Fibroblast of lung (primary cell): ENCODE results near the gene ATP5MK. TPM values are rescaled to one million over a fixed set of nuclear protein-coding genes. Genes with fewer than 3 reads are reported as not detected.

Experiments used
- DNase-seq, 2 donors: peaks; one replicate each; pipeline versions ENCODE4 v3.0.0 to v3.0.0-alpha.2; 2010; ENCODE audit warnings: low read depth in 2 of 2
- H2AFZ ChIP-seq: 2 replicates; pipeline ENCODE4 v1.5.1; 2012; ENCODE audit warnings: low read length, control low read depth, inconsistent platforms
- H3K27ac ChIP-seq: 2 replicates; pipeline ENCODE4 v1.5.1; 2011; ENCODE audit warnings: low read length, control low read depth; ENCODE audit not compliant: insufficient read depth
- H3K27me3 ChIP-seq: 2 replicates; pipeline ENCODE4 v1.5.1; 2011; ENCODE audit warnings: mild to moderate bottlenecking, low read length; ENCODE audit not compliant: control insufficient read depth, insufficient read depth
- H3K36me3 ChIP-seq: 2 replicates; pipeline ENCODE4 v1.5.1; 2011; ENCODE audit warnings: low read length; ENCODE audit not compliant: control insufficient read depth, insufficient read depth
- H3K4me1 ChIP-seq: 2 replicates; pipeline ENCODE4 v1.5.1; 2011; ENCODE audit warnings: low read length; ENCODE audit not compliant: control insufficient read depth, insufficient read depth; ENCODE audit errors: extremely low read depth
- H3K4me2 ChIP-seq: 2 replicates; pipeline ENCODE4 v1.5.1; 2011; ENCODE audit warnings: low read length, control low read depth; ENCODE audit not compliant: insufficient read depth; ENCODE audit errors: extremely low read depth
- H3K4me3 ChIP-seq, 4 experiments: fragments of 200-600 bp in 1 of 4; sonication (generic) in 1 of 4; replicated peaks in 1 of 4; 2 replicates each; pipeline ENCODE4 v1.5.1; 2011 to 2016; ENCODE audit warnings: low read length in 4 of 4, low read depth in 3 of 4, mild to moderate bottlenecking in 3 of 4, control low read depth in 2 of 4, inconsistent platforms in 1 of 4, mixed read lengths in 1 of 4; ENCODE audit not compliant: insufficient read depth in 1 of 4; ENCODE audit errors: control extremely low read depth in 1 of 4
- H3K79me2 ChIP-seq: 2 replicates; pipeline ENCODE4 v1.5.1; 2012; ENCODE audit warnings: mild to moderate bottlenecking, low read length, inconsistent platforms; ENCODE audit not compliant: control insufficient read depth, insufficient read depth
- H3K9ac ChIP-seq: 2 replicates; pipeline ENCODE4 v1.5.1; 2011; ENCODE audit warnings: mild to moderate bottlenecking, low read length, control low read depth; ENCODE audit not compliant: insufficient read depth
- H3K9me3 ChIP-seq: 2 replicates; pipeline ENCODE4 v1.5.1; 2012; ENCODE audit warnings: low read depth, low read length; ENCODE audit not compliant: control insufficient read depth, insufficient read depth
- H4K20me1 ChIP-seq: 2 replicates; pipeline ENCODE4 v1.5.1; 2011; ENCODE audit warnings: low read length; ENCODE audit not compliant: control insufficient read depth, insufficient read depth; ENCODE audit errors: extremely low read depth
- CTCF ChIP-seq, 2 donors: IDR thresholded peaks in 1 of 2; conservative IDR thresholded peaks in 1 of 2; 1 replicate in 1 of 2; 2 replicates in 1 of 2; pipeline ENCODE4 v1.5.1; 2011 to 2012; ENCODE audit warnings: low read length in 2 of 2, control low read depth in 1 of 2, inconsistent platforms in 1 of 2, low read depth in 1 of 2, mild to moderate bottlenecking in 1 of 2
- EZH2 ChIP-seq: IDR thresholded peaks from 2 replicates; pipeline ENCODE4 v1.5.1; 2012; ENCODE audit warnings: low read length, control low read depth, mild to moderate bottlenecking; ENCODE audit errors: missing control alignments
- polyA plus RNA-seq, 2 donors: library from polyadenylated mRNA; depleted of rRNA in 1 of 2; stranded (reverse) in 1 of 2; unstranded in 1 of 2; fragments of >200 nt; gene quantifications; 2 replicates each; pipeline ENCODE4 v1.2.1, GENCODE V29; 2011 to 2012; ENCODE audit warnings: missing spikeins in 1 of 2
- total RNA-seq: library from RNA; depleted of rRNA; stranded (reverse); fragments of >200 nt; gene quantifications from 2 replicates; pipeline ENCODE4 v1.2.1, GENCODE V29; 2014

ATP5MK gene
- total and polyA plus RNA-seq, 2 donors (not counting 1 experiment from before 2014, with no cell fraction given) = 155 to 386 TPM

GRCh38 chr10:103397191-103397825 is 1.0 kb upstream of the ATP5MK start:
- Histone ChIP-seq H4K20me1 (no peaks in the 10 kb centered on the region), H3K4me1 (no peaks in the 10 kb centered on the region), H3K9me3 (no peaks in the 10 kb centered on the region), H2AFZ (no peak overlapping the region), H3K79me2 (peaks cover 54% of the 10 kb centered on the region), H3K27ac (peak overlapping the region; percentile 58), H3K36me3 (peaks cover 4% of the 10 kb centered on the region), H3K4me2 (peak overlapping the region; percentile 74), H3K4me3 (peak overlapping the region; percentile 63 to 100 (median 86)), H3K27me3 (no peaks in the 10 kb centered on the region), H3K9ac (peak overlapping the region; percentile 55)
- DNase-seq = no peak
- no peak for TF ChIP-seq EZH2
- TF ChIP-seq CTCF (conservative IDR thresholded peaks at IDR 0.05 in 1 of 2, IDR thresholded peaks at IDR 0.05 in 1 of 2; ENCODE audit: low read depth in 1 of 2, low read length in 2 of 2) = no peak

- no peak for DNase-seq
- H3K4me3 ChIP-seq = peak overlapping the region; percentile 63 to 100 (median 86)
- peaks cover 4% of the 10 kb centered on the region for H3K36me3 ChIP-seq
These were observed 463 bp upstream of the ATP5MK start for GRCh38 chr10:103396789-103397087.

GRCh38 chr10:103395754-103396066 is 565 bp downstream of the ATP5MK start:
- H3K4me2 ChIP-seq = peak overlapping the region; percentile 80
- H3K4me3 ChIP-seq = peak overlapping the region; percentile 63 to 100 (median 86)
- peaks cover 54% of the 10 kb centered on the region for H3K79me2 ChIP-seq
- no peaks in the 10 kb centered on the region for H4K20me1 ChIP-seq
- no peak overlapping the region for H2AFZ ChIP-seq
- H3K27me3 ChIP-seq = no peaks in the 10 kb centered on the region
- no peaks in the 10 kb centered on the region for H3K9me3 ChIP-seq
- H3K27ac ChIP-seq = peak overlapping the region; percentile 84
- peak; percentile 19 to 25 for DNase-seq
- H3K36me3 ChIP-seq = peaks cover 3% of the 10 kb centered on the region
- H3K9ac ChIP-seq = peak overlapping the region; percentile 68
- TF ChIP-seq EZH2 (no peak), CTCF (conservative IDR thresholded peaks at IDR 0.05 in 1 of 2, IDR thresholded peaks at IDR 0.05 in 1 of 2; ENCODE audit: low read depth in 1 of 2, low read length in 2 of 2) (no peak)
- H3K4me1 ChIP-seq = no peaks in the 10 kb centered on the region

More at GRCh38 chr10:103396789-103397087, 463 bp upstream of the ATP5MK start:
- Histone ChIP-seq H3K4me1 (no peaks in the 10 kb centered on the region), H3K27ac (peak overlapping the region; percentile 58), H4K20me1 (no peaks in the 10 kb centered on the region), H2AFZ (peak overlapping the region; percentile 79), H3K79me2 (peaks cover 54% of the 10 kb centered on the region), H3K27me3 (no peaks in the 10 kb centered on the region), H3K4me2 (peak overlapping the region; percentile 74), H3K9ac (peak overlapping the region; percentile 55), H3K9me3 (no peaks in the 10 kb centered on the region)
- no peak for TF ChIP-seq CTCF (conservative IDR thresholded peaks at IDR 0.05 in 1 of 2, IDR thresholded peaks at IDR 0.05 in 1 of 2; ENCODE audit: low read depth in 1 of 2, low read length in 2 of 2)
- TF ChIP-seq EZH2 = no peak
